Thoracic aorta (tissue), 2 donors: Measurements from ENCODE around the gene PARK7. TPM values are rescaled to one million over a fixed set of nuclear protein-coding genes. Genes with fewer than 3 reads are reported as not detected.

Experiments used
- ATAC-seq: fragments of 150-250 bp; one replicate; pipeline ENCODE4 v1.8.0; 2017; ENCODE audit warnings: low read depth; ENCODE audit not compliant: insufficient number of reproducible peaks, low FRiP score
- DNase-seq: peaks from one replicate; pipeline ENCODE4 v3.0.0-alpha.2; 2020; ENCODE audit warnings: low spot score
- H3K27ac ChIP-seq, 2 donors: fragments of 200-600 bp; sonication (generic); 1 replicate in 1 of 2; 2 replicates in 1 of 2; pipeline ENCODE4 v1.5.1; 2016; ENCODE audit warnings: mild to moderate bottlenecking in 2 of 2, moderate library complexity in 2 of 2
- H3K27me3 ChIP-seq: fragments of 200-600 bp; sonication (generic); replicated peaks from 2 replicates; pipeline ENCODE4 v1.6.0; 2016; ENCODE audit warnings: mild to moderate bottlenecking; ENCODE audit not compliant: insufficient read depth
- H3K36me3 ChIP-seq: fragments of 200-600 bp; sonication (generic); one replicate; pipeline ENCODE4 v1.5.1; 2016
- H3K4me1 ChIP-seq, 2 donors: fragments of 200-600 bp; sonication (generic); 1 replicate in 1 of 2; 2 replicates in 1 of 2; pipeline versions ENCODE4 v1.5.1 to v1.6.0; 2016; ENCODE audit warnings: low read depth in 2 of 2, mild to moderate bottlenecking in 1 of 2; ENCODE audit not compliant: control insufficient read depth in 1 of 2
- H3K4me3 ChIP-seq: fragments of 200-600 bp; sonication (generic); 2 replicates; pipeline ENCODE4 v1.5.1; 2016; ENCODE audit warnings: mild to moderate bottlenecking
- H3K9me3 ChIP-seq: fragments of 200-600 bp; sonication (generic); 2 replicates; pipeline ENCODE4 v1.5.1; 2016
- total RNA-seq, 2 donors: library from RNA; depleted of rRNA; stranded (reverse); fragments of >200 nt; gene quantifications; one replicate each; pipeline versions ENCODE4 v1.1.0 to v1.2.3, GENCODE V29; 2016
- TF ChIP-seq, protein P1 (sequence below): fragments of 200-600 bp; sonication (generic); IDR thresholded peaks from one replicate; pipeline ENCODE4 v1.5.1; 2019; ENCODE audit warnings: antibody characterized with exemption

PARK7 gene
- total RNA-seq, 2 donors from 2014 or later: 140 to 145 TPM

DNA sequence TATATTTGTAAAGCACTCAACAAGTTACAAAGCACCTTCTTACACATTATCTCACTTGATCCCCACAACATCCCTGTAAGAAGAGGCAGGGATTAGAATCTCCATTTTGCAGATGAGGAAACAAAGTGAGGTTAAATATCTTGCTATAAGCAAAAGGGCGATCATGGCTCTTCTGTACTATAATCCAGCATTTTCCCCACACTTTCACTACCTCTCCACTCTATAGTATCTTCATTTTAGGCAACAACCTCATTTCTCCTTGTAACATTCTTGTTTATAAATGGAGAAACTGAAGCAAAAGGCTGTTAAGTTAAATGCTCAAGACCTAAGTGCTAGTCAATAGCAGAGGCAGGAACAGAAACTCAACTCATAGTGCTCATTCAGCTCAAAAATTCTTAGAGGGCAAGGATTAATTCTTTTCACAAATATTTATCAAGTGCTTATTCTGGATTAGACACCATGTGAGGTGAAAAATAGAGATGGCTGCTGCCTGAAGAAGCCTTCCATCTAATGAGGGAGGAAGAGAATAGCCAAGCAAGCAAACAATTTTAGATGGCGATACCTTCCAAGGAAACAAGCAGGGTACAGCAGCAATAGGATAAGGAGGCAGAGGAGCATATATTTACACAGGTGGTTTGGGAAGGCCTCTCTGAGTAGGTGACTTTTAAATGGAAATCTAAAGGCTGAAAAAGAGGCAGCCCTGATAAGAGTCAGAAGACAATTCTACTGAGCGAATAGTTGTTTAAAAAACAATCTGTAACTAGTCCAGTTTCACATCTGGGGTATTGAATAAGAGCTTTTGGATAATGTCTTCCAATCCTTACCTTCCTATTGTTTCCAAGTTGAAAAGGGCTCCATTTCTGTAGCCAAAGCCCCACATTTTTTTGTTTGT is 61.1 kb downstream of the PARK7 start:
- Histone ChIP-seq H3K27ac (peak overlapping the region; percentile 96 to 98), H3K4me3 (peak overlapping the region; percentile 86), H3K9me3 (no peaks in the 10 kb centered on the region), H3K36me3 (no peaks in the 10 kb centered on the region), H3K27me3 (no peaks in the 10 kb centered on the region), H3K4me1 (peaks cover 25 to 83% of the 10 kb centered on the region in 2 donors)
- TF ChIP-seq, protein P1, sequence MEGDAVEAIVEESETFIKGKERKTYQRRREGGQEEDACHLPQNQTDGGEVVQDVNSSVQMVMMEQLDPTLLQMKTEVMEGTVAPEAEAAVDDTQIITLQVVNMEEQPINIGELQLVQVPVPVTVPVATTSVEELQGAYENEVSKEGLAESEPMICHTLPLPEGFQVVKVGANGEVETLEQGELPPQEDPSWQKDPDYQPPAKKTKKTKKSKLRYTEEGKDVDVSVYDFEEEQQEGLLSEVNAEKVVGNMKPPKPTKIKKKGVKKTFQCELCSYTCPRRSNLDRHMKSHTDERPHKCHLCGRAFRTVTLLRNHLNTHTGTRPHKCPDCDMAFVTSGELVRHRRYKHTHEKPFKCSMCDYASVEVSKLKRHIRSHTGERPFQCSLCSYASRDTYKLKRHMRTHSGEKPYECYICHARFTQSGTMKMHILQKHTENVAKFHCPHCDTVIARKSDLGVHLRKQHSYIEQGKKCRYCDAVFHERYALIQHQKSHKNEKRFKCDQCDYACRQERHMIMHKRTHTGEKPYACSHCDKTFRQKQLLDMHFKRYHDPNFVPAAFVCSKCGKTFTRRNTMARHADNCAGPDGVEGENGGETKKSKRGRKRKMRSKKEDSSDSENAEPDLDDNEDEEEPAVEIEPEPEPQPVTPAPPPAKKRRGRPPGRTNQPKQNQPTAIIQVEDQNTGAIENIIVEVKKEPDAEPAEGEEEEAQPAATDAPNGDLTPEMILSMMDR: no peak
- no peak for DNase-seq
- ATAC-seq: no peak

GRCh38 chr1:8023287-8023994 is 61.9 kb downstream of the PARK7 start:
- ATAC-seq: no peak
- TF ChIP-seq, protein P1: no peak
- DNase-seq: no peak
- Histone ChIP-seq H3K9me3 (no peaks in the 10 kb centered on the region), H3K27ac (peak overlapping the region; percentile 96 to 98), H3K4me1 (peaks cover 21 to 83% of the 10 kb centered on the region in 2 donors), H3K27me3 (no peaks in the 10 kb centered on the region), H3K36me3 (no peaks in the 10 kb centered on the region), H3K4me3 (peak overlapping the region; percentile 86)

GRCh38 chr1:8023995-8024313 is 62.4 kb downstream of the PARK7 start:
- Histone ChIP-seq H3K4me1 (peaks cover 19 to 83% of the 10 kb centered on the region in 2 donors), H3K4me3 (peak overlapping the region; percentile 86), H3K27ac (peak overlapping the region; percentile 96 to 98), H3K9me3 (no peaks in the 10 kb centered on the region), H3K36me3 (no peaks in the 10 kb centered on the region), H3K27me3 (no peaks in the 10 kb centered on the region)
- TF ChIP-seq, protein P1: no peak
- no peak for ATAC-seq
- DNase-seq: no peak

DNA sequence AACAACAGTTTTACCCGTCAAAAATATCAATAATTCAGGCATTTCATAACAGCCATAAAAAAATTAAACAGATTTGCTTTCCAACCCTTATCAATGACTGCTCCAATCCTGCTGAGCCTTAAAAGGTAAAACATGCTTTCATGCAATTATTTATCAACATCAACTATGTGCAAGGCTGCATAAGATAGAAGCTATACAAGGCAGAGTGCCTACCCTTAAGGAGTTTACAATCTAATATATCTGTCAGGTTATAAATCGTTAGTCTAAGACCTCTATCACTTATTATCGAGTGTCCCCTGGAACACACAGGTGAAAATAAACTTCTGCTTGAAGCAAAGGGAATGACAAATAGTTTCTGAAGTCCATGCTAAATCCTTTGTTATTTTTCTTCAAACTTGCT is 62.8 kb downstream of the PARK7 start:
- peak overlapping the region; percentile 96 to 98 for H3K27ac ChIP-seq
- ATAC-seq: no peak
- H3K27me3 ChIP-seq: no peaks in the 10 kb centered on the region
- peak overlapping the region; percentile 86 for H3K4me3 ChIP-seq
- no peaks in the 10 kb centered on the region for H3K9me3 ChIP-seq
- H3K4me1 ChIP-seq: peaks cover 19 to 80% of the 10 kb centered on the region in 2 donors
- TF ChIP-seq, protein P1: no peak
- H3K36me3 ChIP-seq: no peaks in the 10 kb centered on the region
- no peak for DNase-seq

GRCh38 chr1:8025061-8025670 is 63.7 kb downstream of the PARK7 start:
- DNase-seq (no peak), ATAC-seq (no peak)
- TF ChIP-seq, protein P1: no peak
- H3K9me3 ChIP-seq: no peaks in the 10 kb centered on the region
- H3K27ac ChIP-seq: peak overlapping the region; percentile 96 to 98
- no peaks in the 10 kb centered on the region for H3K36me3 ChIP-seq
- H3K4me3 ChIP-seq: peak overlapping the region; percentile 86
- H3K4me1 ChIP-seq: peaks cover 13 to 72% of the 10 kb centered on the region in 2 donors
- no peaks in the 10 kb centered on the region for H3K27me3 ChIP-seq
